Measurements from ENCODE around the gene TBCD.

DNA sequence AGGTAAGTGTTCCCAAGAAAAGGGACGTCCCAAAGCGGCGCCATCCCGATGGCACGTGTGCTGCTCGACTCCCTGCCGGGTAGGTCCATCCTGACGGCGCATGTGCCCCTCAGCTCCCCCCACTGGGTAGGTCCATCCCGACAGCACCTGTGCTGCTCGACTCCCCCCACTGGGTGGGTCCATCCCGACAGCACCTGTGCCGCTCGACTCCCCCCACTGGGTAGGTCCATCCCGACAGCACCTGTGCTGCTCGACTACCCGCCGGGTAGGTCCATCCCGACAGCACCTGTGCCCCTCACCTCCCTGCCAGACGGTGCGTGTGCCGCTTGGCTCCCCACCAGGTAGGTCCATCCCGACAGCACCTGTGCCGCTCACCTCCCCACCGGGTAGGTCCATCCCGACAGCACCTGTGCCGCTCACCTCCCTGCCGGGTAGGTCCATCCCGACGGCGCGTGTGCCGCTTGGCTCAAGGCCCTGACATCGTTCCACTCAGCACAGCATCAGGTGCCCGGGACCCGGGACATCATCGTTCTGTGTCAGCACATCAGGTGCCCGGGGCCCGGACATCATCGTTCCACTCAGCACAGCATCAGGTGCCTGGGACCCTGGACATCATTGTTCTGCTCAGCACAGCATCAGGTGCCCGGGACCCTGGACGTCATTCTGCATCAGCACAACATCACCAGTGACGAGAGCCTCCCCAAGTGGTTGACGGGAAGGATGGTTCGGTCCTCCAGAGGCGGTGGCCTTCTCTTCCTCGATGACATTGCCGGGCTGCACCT is 22.2 kb upstream of the TBCD start:
- TF ChIP-seq, protein P1, sequence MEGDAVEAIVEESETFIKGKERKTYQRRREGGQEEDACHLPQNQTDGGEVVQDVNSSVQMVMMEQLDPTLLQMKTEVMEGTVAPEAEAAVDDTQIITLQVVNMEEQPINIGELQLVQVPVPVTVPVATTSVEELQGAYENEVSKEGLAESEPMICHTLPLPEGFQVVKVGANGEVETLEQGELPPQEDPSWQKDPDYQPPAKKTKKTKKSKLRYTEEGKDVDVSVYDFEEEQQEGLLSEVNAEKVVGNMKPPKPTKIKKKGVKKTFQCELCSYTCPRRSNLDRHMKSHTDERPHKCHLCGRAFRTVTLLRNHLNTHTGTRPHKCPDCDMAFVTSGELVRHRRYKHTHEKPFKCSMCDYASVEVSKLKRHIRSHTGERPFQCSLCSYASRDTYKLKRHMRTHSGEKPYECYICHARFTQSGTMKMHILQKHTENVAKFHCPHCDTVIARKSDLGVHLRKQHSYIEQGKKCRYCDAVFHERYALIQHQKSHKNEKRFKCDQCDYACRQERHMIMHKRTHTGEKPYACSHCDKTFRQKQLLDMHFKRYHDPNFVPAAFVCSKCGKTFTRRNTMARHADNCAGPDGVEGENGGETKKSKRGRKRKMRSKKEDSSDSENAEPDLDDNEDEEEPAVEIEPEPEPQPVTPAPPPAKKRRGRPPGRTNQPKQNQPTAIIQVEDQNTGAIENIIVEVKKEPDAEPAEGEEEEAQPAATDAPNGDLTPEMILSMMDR (IDR thresholded peaks at IDR 0.05; ENCODE audit: low read depth, low read length), result no peak
- TF ChIP-seq EZH2phosphoT487 (IDR thresholded peaks at IDR 0.05; ENCODE audit: low read depth), result no peak

Data from OCI-LY3 (cell line).